ENCODE data around the gene NXPH1.
"Not testable (repeated sequence)": the region's sequence is repeated elsewhere in the genome, so short reads cannot be mapped to it uniquely, and the experiment has no call there.

NXPH1 gene

GRCh38 chr7:8612584-8612983 is 179.2 kb downstream of the NXPH1 start:
- no peak for DNase-seq

DNA sequence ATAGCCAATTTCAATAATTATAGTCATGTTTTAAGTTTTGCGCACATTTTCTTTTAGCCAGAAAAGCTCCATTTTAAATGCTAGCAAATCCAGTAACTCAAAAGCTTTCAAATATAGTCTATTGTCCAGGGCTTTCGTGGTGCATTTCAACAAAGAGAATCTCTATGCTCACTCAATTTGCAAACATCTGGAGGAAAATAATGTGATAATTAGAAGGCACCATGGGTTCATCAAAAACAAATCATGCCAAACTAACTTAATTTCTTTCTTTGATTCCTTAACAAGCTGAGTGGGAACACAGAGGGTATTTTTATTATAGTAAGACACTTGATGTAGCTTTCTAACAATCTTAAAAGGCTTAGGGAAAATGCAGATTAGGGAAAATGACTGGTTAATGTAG is 179.8 kb downstream of the NXPH1 start:
- DNase-seq: no peak

GRCh38 chr7:8615019-8615418 is 181.6 kb downstream of the NXPH1 start:
- DNase-seq: no peak

- DNase-seq: no peak
These were observed 185.1 kb downstream of the NXPH1 start for GRCh38 chr7:8618441-8619070.

- no peak for DNase-seq
These were observed 186.8 kb downstream of the NXPH1 start for GRCh38 chr7:8620169-8620568.

DNA sequence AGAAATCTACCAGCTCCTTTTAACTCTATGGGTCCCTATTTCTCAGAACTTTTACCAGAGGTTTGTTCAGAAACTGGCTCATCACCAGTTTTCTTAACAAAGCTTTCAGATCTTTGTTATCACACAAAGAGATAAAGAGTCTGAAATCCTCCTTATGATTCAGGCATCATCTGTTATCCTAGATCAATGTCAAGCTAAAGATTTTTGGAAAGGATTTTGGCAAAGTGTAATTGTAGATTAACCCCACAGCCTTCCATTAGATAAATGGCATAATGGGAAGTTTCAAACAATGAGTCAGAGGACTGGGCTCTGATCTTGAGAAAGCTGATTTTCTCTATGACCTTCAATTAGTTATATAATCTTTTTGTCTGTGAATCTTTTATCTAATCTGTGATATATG is 192.2 kb downstream of the NXPH1 start:
- no peak for DNase-seq

GRCh38 chr7:8627325-8627724 is 193.9 kb downstream of the NXPH1 start:
- DNase-seq: no peak

GRCh38 chr7:8628656-8629055 is 195.2 kb downstream of the NXPH1 start:
- DNase-seq: no peak

DNA sequence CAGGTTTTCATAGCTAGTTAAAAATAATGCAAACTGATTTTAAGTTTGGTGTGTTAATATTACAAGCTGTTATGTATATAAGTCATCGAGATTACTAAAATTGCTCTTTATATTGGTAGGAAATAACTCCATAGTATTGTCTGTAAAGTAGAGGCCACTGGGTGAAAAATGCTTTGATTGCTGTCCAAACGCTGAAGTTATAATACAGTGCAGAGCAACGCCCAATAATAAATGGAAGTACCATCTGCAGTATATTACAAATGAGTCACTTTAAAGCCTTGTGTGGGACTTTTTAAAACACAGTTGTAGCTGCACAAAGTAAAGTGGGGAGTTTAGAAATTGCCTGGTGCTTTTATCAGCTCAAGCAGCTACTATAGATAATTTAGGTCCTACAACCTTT is 196.1 kb downstream of the NXPH1 start:
- DNase-seq: no peak

DNA sequence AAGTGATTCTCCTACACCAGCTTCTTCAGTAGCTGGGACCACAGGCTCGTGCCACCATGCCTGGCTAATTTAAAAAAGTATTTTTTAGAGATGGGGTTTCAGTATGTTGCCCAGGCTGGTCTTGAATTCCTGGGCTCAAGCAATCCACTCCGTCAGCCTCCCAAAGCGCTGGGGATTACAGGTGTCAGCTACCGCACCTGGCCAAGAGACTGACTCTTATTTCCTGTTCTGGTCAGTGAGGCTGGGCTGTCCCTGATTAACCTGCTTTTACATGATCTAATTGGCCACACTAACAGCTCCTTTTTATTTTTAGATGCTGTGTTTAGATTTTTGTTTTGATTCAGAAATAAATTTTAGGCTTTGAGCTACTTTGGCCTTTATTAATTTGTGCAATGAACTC is 203.9 kb downstream of the NXPH1 start:
- DNase-seq: no peak

DNA sequence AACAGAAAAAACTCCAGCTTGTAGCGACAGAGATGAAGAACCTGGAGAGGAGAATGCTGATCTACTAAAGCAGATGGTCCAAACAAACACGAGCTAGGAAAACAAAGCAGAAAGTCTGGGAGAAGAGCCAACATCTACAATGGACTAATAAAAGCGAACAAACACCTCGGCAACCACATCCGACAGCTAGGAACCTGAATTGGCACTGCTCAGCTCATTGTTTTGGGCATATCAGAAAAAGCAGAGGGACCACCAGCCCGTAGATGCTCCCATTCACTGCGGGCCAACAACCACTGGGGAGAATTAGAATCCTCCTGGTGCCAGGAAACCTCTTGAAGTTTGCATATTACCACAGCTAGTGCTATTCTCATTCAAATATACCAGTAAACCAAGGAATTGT is 204.7 kb downstream of the NXPH1 start:
- no peak for DNase-seq

- no peak for DNase-seq
These were observed 206.3 kb downstream of the NXPH1 start for GRCh38 chr7:8639668-8640067.

GRCh38 chr7:8640671-8641070 is 207.3 kb downstream of the NXPH1 start:
- no peak for DNase-seq

DNA sequence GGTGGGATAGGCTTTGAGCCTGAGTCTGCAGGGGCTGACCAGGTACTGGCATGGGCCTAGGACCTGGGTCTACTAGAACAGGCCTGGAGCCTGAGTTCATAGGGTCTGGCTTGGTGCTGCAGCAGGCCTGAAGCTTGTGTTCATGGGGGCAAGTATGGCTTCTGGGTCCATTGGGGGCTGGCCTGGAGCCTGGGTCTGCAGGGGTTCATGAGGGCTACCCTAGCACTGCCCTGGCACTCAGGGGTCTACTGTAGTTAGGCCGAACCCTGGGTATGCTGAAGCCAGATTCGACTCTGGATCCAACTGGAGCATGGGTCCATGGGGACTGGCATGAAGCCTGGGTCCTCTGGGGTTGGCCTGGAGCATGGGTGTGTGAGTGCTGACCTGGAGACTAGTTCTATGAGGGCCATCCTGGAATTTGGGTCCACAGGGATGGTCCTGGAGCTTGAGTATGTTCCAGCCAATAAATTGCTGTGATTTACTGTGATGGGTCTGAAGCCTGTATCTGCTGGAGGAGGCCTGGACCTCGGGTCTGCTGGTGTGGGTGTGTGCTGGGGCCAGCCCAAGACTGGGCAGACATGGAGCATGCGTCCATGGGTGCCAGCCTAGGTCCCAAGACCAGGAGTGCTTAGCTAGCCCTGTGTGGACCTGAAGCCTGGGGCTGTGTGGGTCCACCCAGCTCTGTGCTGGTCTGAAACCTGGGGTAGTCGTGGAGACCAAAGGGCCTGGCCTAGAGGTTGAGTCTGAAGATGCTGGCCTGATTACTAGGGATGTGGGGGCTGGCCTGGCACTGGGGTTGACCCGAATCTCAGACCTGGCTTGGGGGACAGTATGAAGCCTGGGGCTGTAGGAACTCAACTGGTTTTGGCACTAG is 235.5 kb downstream of the NXPH1 start:
- DNase-seq: no peak

- no peak for DNase-seq
These were observed 236.1 kb downstream of the NXPH1 start for GRCh38 chr7:8669501-8669851.

DNA sequence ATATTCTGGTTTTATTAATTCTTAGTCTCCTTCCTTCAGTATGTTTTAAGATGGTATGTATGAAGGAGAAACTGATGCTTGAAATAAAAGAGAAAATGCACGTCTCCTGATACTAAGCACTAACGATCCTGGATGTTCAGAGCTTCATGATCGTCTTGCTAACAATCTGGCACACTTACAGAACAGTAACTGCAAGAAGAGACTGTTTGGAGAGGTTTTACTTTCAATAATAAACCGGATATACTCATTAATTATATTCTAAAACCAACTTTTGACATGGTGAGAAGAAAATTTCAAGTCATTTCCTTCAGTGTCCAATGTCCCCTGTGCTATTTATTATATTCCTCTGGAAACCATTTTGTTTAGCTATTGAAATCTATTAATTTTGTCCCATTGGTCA is 251.0 kb downstream of the NXPH1 start:
- DNase-seq: no peak

GRCh38 chr7:8699875-8700624 is 266.6 kb downstream of the NXPH1 start:
- no peak for DNase-seq

- DNase-seq: no peak
These were observed 269.4 kb downstream of the NXPH1 start for GRCh38 chr7:8702807-8703206.

- no peak for DNase-seq
These were observed 276.7 kb downstream of the NXPH1 start for GRCh38 chr7:8710124-8710523.

DNA sequence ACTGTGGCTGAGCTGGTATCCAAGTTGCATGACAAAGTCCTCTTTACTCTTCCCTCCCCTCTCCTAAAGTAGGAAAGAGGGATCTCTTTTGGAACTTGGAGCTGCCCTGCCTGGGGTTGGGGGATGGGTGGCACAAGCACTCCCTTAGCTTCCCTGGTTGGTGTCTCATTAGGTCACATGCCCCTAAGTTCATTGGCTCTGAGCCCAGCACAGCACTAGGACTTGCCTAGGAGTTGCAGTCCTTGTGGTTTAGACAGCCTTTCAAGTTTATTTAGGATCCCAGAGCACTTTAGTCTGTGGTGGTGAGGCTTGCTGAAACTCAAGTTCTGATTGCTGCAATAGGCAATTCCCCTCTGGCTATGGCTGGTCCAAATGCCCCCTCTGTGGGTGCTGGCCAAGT is 281.4 kb downstream of the NXPH1 start:
- no peak for DNase-seq

DNA sequence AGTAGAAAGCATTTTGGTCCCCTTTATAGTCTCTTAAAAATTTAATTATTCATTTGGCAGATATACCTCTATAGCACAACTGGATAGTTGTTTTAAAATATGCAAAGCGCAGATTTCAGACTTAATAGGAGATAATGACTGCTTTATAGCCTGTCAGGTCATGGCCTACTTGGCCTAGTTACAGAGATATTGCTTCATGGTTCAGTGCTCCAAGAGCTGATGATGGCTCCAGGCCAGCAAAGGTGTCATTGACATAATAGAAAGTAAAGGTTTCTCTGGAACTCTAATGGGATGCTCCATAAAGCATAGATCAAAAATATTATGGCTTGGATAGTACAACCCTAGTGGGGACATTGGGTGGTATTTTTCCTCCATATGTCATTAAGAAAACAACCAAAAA is 285.7 kb downstream of the NXPH1 start:
- no peak for DNase-seq

- peak; percentile 15 to 28 for DNase-seq
These were observed 290.8 kb downstream of the NXPH1 start for GRCh38 chr7:8724080-8724718.

GRCh38 chr7:8731756-8732155 is 298.3 kb downstream of the NXPH1 start:
- DNase-seq: not testable (repeated sequence)

Measured in activated CD4-positive, alpha-beta T cell treated with anti-CD3 and anti-CD28 coated beads, Interleukin-2, amount 50 U/mL, for 48 hours (primary cell).